CD4-positive, alpha-beta T cell treated with Interferon alpha-2 for 1 hour (primary cell): ENCODE data around the gene GATA1.
"Not testable (repeated sequence)": the region's sequence is repeated elsewhere in the genome, so short reads cannot be mapped to it uniquely, and the experiment has no call there.

Experiments
- DNase-seq, 2 donors: peaks; one replicate each; pipeline ENCODE4 v3.0.0-alpha.2; 2020 to 2022

GATA1 gene

DNA sequence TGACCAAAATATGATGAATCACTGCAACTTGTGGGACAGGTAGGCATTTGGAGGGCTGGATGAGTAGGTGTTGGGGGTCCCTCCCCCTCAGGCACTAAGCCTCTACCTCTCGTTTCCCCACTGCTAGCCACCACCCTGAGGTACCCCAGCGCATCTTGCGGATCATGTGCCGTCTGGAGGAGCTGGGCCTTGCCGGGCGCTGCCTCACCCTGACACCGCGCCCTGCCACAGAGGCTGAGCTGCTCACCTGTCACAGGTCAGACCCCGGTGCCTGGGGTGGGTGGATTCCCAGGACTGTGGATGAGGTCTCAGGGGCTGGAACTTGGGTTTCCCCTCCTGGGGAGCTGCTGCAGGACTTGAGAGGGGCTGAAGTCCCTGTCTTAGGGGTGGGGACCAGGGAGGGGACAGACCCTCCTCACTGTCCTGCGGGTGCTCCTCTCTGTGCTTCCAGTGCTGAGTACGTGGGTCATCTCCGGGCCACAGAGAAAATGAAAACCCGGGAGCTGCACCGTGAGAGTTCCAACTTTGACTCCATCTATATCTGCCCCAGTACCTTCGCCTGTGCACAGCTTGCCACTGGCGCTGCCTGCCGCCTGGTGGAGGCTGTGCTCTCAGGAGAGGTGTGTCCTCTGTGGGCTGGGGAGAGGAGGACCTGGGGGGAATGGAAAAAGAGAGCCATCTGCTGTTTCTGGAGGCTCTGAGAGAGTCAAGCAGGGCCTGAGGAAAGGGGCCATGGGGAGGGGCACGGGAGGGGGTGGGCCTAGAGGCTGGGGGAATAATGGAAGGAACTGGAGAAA, 29.8 kb downstream of the GATA1 start:
- DNase-seq: no peak

GRCh38 chrX:48818098-48818497, 31.7 kb downstream of the GATA1 start:
- no peak for DNase-seq

- DNase-seq: no peak
These were observed 32.5 kb downstream of the GATA1 start for GRCh38 chrX:48818866-48819265.

- DNase-seq: not testable (repeated sequence)
These were observed 33.0 kb downstream of the GATA1 start for GRCh38 chrX:48819394-48819793.

GRCh38 chrX:48823053-48823452, 36.7 kb downstream of the GATA1 start:
- no peak for DNase-seq

DNA sequence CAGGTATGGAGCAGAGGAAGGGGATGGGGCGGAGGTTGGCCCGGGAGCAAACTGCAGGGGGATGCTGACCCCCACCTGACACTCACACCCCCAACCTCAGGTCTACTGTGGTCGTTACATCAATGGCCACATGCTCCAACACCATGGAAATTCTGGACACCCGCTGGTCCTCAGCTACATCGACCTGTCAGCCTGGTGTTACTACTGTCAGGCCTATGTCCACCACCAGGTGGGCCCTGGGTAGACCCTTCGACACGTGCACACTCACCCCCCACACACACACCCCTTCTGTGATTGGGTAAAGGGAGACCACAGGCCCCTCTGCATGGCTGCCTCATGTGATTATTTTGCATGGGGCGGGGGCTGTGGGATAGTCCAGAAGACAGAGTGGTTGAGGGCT, 37.7 kb downstream of the GATA1 start:
- no peak for DNase-seq

DNA sequence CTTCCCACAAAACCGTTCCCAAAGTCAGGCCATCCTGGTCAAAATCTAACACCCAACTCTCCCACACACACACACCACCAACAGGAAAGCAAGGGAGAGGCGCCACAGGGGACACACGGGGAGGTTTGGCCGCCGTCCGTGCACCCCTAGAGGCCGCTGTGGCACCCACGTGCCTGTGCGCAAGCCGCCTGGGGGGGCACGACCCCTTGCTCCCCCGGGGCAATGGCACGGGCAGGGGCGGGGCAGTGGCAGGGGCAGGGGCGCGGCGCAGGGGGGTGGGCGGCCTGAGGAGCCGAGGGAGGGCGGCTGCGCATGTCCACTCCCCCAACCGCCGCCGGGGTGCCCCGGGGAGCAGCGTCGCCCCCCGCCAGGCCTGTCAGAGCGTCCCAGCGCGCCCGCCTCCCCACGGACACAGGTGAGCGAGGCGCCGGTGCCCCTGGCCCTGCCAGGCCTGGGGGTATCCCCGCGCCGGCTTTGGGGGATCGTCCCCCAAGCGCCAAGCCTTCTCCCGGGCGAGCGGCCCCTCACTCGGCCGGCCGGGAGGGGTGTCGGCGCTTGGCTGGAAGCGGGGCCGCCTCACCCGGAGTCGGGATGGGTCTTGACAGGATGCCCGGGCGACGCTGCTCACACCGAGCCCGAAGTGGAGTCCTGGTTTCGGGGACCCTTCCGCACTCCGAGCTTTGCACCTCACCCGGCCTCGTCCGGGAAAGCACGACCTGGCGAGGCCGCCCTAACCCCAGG, 39.9 kb downstream of the GATA1 start, which contains the start of gene ERAS:
ERAS (plus strand) TSS at position 379 of the 741 bp plus-strand sequence. CDS start 2,611 bp downstream, outside the sequence.
- peak in 1 of 2 donors; percentile 22 for DNase-seq

DNA sequence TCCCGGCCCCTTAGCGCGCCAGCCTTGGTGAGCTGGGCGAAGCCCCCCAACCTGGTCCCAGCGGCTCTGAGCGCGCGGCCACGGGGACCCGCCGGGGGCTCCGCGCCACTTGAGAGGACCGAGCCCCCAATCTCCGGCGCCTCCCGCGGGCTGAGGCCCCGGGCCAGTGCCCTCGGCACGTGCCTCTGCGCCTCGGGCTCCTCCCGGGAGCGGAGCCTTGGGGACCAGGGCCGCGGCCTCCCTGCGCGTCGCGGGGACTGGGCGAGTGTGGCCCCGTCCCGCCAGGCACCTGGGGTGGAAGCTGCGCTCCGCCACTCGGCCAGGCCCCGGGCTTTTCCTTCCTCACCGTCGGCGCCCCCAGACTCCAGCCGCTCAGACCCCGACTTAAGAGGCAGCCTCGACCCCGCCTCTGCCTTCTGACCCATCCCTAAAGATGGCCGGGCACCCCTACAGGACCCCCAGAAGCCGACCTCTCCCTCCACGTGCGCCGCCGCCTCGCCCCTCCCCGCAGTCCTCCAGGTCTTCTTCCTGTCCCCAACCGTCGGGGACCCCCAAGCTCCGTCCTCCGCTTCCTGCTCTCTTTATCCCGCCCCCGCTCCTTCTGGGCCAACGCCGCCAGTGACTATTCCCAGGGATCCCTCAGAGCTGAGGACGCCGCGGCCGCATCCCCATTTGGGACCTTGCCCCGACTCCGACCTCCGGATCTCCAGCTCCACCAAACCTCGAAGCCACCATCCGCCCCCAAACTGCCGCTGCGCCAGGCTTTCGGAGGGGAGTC, 40.7 kb downstream of the GATA1 start:
- DNase-seq: no peak

DNA sequence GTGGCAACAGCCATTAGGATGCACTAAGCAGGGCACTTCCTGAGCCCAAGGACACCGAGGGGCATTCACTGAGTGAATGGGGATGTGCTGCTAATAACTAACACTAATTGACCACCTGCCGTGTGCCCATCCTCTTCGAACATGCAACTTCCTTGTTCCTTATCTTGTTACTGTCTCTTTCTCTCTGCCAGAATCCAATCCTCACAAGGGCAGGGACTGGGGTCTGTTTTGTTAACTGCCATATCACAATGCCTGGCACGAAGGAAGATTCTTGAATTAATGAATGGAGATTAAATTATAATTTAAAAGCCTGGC, 41.2 kb downstream of the GATA1 start:
- DNase-seq: no peak

DNA sequence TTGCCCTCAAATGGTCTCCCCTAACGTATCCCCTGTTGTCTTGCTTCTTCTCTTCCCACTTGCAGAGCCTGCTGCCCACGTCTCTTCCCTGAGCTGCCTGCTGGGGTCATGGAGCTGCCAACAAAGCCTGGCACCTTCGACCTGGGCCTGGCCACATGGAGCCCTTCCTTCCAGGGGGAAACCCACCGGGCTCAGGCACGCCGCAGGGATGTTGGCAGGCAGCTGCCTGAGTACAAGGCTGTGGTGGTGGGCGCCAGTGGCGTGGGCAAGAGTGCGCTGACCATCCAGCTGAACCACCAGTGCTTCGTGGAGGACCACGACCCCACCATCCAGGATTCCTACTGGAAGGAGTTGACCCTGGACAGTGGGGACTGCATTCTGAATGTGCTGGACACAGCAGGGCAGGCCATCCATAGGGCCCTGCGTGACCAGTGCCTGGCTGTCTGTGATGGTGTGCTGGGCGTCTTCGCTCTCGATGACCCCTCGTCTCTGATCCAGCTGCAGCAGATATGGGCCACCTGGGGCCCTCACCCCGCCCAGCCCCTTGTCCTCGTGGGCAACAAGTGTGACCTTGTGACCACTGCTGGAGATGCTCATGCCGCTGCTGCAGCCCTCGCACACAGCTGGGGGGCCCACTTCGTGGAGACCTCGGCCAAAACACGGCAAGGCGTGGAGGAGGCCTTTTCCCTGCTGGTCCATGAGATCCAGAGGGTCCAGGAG, 42.8 kb downstream of the GATA1 start:
- DNase-seq: no peak

DNA sequence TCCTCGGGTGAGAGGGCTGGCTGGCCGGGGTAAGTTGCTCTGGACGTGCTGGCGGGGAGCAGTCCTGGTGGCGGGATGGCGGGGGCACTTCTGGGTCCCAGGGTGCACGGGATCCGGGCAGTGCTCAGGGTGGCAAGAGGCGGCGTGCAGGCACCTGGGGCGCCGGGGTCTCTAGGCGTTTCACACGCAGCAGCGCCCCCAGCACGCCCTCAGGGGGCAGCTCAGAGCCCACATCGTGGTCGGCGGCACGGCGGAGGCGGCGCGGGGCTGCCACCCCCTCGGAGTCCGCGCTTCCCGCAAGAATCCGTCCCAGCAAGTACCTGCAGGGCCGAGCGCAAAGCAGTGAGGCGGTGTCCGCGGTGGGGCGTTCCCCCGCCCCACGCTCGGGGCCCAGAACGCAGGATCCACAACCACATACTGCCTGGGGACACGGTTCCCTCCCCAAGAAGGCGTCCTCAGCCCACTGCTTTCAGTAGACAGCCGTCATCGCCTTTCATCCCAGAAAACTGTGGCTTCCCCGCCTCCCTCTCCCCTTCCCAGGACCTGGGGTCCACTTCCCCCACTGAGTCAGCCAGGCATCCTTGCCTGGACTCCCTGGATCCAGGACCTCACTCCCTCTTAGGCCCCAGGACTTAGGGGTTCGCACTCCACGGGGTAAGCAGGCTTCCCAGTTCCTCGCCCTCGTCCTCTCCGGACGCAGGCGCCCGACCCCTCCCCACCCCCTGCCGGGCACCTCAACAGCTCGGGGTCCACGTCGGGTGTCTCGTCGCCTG, 44.9 kb downstream of the GATA1 start:
- no peak for DNase-seq

DNA sequence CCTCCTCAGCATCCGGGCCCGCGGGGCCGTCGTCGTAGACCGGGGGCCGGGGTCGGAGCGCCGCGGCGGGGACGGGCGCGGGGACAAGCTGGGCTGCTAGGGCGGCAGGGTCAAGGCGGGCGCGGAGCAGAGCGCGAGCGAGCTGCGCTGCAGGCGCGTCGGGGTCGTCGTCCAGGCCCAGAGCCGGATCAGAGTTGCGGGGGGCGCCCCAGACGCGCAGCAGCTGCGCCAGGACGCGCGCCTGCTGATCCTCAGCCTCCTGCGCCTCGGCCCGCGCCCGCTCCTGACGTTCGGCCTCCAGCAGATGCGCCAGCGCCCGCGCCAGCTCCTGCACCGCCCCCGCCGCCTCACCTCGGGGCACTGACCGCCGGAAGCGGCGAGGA, 45.5 kb downstream of the GATA1 start:
- no peak for DNase-seq

- DNase-seq: no peak
These were observed 47.2 kb downstream of the GATA1 start for GRCh38 chrX:48833542-48834138.

GRCh38 chrX:48834383-48834709, 48.0 kb downstream of the GATA1 start:
- no peak for DNase-seq

DNA sequence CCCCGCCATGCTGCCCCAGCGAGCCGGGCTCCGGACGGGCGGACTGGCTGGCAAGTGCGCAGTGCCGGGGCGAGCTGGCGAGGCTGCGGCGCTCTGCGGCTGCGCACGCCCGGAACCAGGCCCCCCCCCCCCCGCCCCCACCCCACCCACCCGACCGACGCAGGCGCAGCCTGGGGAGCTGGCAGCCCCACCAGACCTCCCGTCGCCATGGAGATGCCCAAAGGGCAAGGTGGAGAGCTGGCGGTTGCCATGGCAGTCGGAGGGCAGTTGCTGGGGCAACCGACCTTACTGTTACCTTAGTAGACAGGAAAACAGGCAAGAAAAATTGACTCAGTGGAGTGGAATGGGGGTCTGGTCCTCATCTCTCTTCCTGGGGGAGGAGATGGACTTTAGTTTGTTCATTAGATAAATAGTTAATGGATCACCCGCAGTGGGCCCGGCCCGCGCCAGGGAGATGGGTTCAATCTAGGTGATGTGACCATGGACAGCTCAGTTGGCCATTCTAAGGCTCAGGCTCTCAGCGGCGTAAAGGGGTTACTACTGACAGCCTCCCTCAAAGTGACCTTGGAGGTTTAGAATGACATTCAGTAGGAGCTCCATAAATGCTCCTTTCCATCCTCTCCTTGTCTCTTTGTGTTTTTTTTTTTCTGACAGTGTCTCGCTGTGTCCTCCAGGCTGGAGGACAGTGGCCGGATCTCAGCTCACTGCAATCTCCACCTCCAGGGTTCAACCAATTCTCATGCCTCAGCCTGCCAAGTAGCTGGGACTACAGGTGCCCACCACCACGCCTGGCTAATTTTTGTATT, 49.3 kb downstream of the GATA1 start, which contains the start of gene PCSK1N:
PCSK1N (minus strand) TSS at position 87 of the 806 bp plus-strand sequence; CDS start at position 9, 78 bp downstream.
- DNase-seq: peak; percentile 59 to 60

- no peak for DNase-seq
These were observed 53.3 kb downstream of the GATA1 start for GRCh38 chrX:48839686-48840085.
